Loucy (cell line): ENCODE data around the gene CDH4.

Source experiments
- H2AFZ ChIP-seq: fragments of 200-600 bp; sonication (generic); 2 replicates; pipeline ENCODE4 v1.6.0; 2016; ENCODE audit warnings: antibody characterized with exemption, mild to moderate bottlenecking, low read length, moderate library complexity
- H3F3A ChIP-seq: fragments of 200-600 bp; 2 replicates; pipeline ENCODE4 v1.6.0; 2016; ENCODE audit warnings: antibody characterized with exemption, low read depth, mild to moderate bottlenecking
- H3K27me3 ChIP-seq: fragments of 200-600 bp; sonication (generic); 2 replicates; pipeline ENCODE4 v1.6.1; 2014; ENCODE audit warnings: low read length, mild to moderate bottlenecking; ENCODE audit not compliant: insufficient read depth, poor library complexity, severe bottlenecking
- H3K36me3 ChIP-seq: fragments of 200-600 bp; sonication (generic); 2 replicates; pipeline ENCODE4 v1.6.1; 2016; ENCODE audit warnings: low read length; ENCODE audit not compliant: insufficient read depth
- H3K4me1 ChIP-seq: fragments of 200-600 bp; sonication (generic); 2 replicates; pipeline ENCODE4 v1.5.1; 2014; ENCODE audit warnings: low read length, mild to moderate bottlenecking; ENCODE audit not compliant: insufficient read depth, poor library complexity, severe bottlenecking
- H3K4me2 ChIP-seq: fragments of 200-600 bp; sonication (generic); 2 replicates; pipeline ENCODE4 v1.6.0; 2014; ENCODE audit warnings: antibody characterized with exemption, low read length, low read depth, mild to moderate bottlenecking; ENCODE audit not compliant: poor library complexity, severe bottlenecking
- H3K4me3 ChIP-seq: fragments of 200-600 bp; sonication (generic); 2 replicates; pipeline ENCODE4 v1.5.1; 2014; ENCODE audit warnings: low read length, mild to moderate bottlenecking, mixed read lengths; ENCODE audit not compliant: poor library complexity, severe bottlenecking
- H3K79me2 ChIP-seq: fragments of 200-600 bp; sonication (generic); 2 replicates; pipeline ENCODE4 v1.6.1; 2014; ENCODE audit warnings: low read length; ENCODE audit not compliant: insufficient read depth
- H3K9ac ChIP-seq: fragments of 200-600 bp; sonication (generic); 2 replicates; pipeline ENCODE4 v1.6.0; 2014; ENCODE audit warnings: mild to moderate bottlenecking, low read depth, low read length, moderate library complexity; ENCODE audit not compliant: poor library complexity, severe bottlenecking
- H3K9me2 ChIP-seq: fragments of 200-600 bp; sonication (generic); replicated peaks from 2 replicates; pipeline ENCODE4 v1.6.1; 2016; ENCODE audit warnings: low read depth, low read length, mixed read lengths
- H3K9me3 ChIP-seq: fragments of 200-600 bp; sonication (generic); 2 replicates; pipeline ENCODE4 v1.6.1; 2014; ENCODE audit warnings: mild to moderate bottlenecking, antibody characterized with exemption, low read length, low read depth; ENCODE audit not compliant: insufficient read depth
- H4K20me1 ChIP-seq: fragments of 200-600 bp; sonication (generic); 2 replicates; pipeline ENCODE4 v1.6.0; 2014; ENCODE audit warnings: antibody characterized with exemption, low read length, mild to moderate bottlenecking; ENCODE audit not compliant: insufficient read depth, poor library complexity, severe bottlenecking
- EZH2phosphoT487 ChIP-seq: fragments of 200-600 bp; IDR thresholded peaks from 2 replicates; pipeline ENCODE4 v1.6.1; 2018; ENCODE audit warnings: antibody characterized with exemption, mild to moderate bottlenecking, moderate library complexity, borderline replicate concordance
- TF ChIP-seq, protein P1 (sequence below): fragments of 200-600 bp; sonication (generic); conservative IDR thresholded peaks from 2 replicates; pipeline ENCODE4 v1.5.1; 2014; ENCODE audit warnings: mild to moderate bottlenecking, antibody characterized with exemption, low read length

Gene CDH4

DNA sequence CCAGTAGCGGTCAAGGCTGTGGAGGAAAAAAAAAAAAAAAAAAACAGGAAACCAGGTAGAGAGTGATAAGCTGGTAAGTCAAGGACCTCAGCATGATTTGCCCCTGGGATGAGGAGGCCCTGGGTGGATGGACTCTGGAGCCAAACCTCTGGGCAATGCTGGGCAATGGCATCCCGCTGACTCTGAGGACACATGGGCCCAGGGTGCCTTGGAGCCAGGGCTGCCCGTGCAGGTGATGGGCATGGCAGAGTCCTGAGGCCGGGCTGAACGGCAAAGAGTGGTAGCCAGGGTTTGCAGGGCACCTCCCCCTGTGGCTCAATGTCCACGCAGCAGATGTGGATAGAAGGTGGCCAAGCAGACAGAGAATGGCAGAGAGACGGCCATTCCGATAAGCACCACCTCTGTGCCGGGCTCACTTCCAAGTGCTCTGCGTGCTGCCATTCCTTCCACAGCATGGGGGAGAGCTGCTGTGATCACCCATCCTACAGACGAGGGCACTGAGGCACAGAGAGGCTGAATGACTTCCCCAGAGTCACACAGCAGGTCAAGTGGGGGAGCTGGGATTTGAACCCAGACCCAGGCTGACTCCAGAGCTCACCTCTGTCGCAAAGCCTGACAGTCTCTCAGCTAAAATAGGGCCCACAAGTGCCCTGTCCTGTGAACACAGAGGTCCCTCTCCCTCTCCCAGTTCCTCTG is 353.9 kb downstream of the CDH4 start:
- H3F3A ChIP-seq = no peaks in the 10 kb centered on the region
- no peaks in the 10 kb centered on the region for H3K79me2 ChIP-seq
- peaks cover 14% of the 10 kb centered on the region; the same call in 1 of the 2 replicates for H3K36me3 ChIP-seq
- no peak overlapping the region for H3K4me2 ChIP-seq
- no peaks in the 10 kb centered on the region for H3K27me3 ChIP-seq
- H3K4me3 ChIP-seq = no peak overlapping the region
- no peaks in the 10 kb centered on the region; the same call in 1 of the 2 replicates for H3K9me3 ChIP-seq
- TF ChIP-seq, protein P1, sequence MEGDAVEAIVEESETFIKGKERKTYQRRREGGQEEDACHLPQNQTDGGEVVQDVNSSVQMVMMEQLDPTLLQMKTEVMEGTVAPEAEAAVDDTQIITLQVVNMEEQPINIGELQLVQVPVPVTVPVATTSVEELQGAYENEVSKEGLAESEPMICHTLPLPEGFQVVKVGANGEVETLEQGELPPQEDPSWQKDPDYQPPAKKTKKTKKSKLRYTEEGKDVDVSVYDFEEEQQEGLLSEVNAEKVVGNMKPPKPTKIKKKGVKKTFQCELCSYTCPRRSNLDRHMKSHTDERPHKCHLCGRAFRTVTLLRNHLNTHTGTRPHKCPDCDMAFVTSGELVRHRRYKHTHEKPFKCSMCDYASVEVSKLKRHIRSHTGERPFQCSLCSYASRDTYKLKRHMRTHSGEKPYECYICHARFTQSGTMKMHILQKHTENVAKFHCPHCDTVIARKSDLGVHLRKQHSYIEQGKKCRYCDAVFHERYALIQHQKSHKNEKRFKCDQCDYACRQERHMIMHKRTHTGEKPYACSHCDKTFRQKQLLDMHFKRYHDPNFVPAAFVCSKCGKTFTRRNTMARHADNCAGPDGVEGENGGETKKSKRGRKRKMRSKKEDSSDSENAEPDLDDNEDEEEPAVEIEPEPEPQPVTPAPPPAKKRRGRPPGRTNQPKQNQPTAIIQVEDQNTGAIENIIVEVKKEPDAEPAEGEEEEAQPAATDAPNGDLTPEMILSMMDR = no peak
- no peak for TF ChIP-seq EZH2phosphoT487
- H3K9me2 ChIP-seq = no peaks in the 10 kb centered on the region
- H2AFZ ChIP-seq = no peak overlapping the region
- H3K9ac ChIP-seq = no peak overlapping the region
- H3K4me1 ChIP-seq = no peaks in the 10 kb centered on the region
- peaks cover 11% of the 10 kb centered on the region for H4K20me1 ChIP-seq

DNA sequence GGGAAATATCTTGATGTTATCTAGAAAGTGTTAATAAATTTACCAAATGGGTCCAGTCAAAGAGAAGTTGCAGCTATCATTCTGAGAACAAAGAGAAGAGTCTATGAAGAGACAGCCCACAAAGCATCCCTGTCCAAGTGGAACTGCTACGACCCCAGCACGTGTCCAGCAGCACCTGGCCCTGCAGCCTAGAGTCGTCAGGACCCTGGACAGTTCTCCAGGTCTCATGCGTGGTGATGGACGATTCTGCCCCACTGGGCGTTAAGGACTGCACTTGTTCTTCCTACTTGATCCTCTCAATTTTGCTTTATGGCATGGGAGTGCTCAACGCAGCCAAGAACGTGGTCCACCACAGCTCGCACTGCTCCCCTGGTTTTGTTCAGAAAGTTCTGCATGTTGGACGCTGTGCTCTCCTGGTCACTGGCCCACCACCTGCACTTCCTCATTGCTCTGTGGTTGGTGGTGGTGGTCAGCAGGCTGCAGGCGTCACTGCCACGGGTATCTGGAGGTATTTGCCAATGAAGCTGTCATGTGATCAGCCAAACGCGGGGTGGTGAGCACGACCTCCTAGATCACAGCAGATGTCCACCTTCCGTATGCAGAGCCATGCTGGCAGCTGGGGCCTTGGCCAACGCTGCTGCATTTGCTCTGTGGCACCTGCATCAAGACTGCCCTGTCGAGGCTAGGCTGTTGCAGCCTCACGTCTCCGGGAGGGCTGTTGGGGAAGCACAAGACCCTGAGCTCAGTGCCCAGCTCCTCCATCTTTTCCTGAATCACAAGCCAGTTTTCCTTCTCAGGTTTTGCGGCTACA is 356.4 kb downstream of the CDH4 start:
- Histone ChIP-seq H2AFZ (no peak overlapping the region), H3K79me2 (no peaks in the 10 kb centered on the region), H4K20me1 (peaks cover 11% of the 10 kb centered on the region), H3K4me2 (no peak overlapping the region), H3K36me3 (peaks cover 9% of the 10 kb centered on the region; the same call in 1 of the 2 replicates), H3K4me3 (no peak overlapping the region), H3K4me1 (no peaks in the 10 kb centered on the region), H3K9me2 (no peaks in the 10 kb centered on the region), H3K27me3 (no peaks in the 10 kb centered on the region), H3K9ac (no peak overlapping the region), H3K9me3 (no peaks in the 10 kb centered on the region; the same call in 1 of the 2 replicates), H3F3A (no peaks in the 10 kb centered on the region)
- TF ChIP-seq, protein P1 = no peak
- TF ChIP-seq EZH2phosphoT487 = no peak

DNA sequence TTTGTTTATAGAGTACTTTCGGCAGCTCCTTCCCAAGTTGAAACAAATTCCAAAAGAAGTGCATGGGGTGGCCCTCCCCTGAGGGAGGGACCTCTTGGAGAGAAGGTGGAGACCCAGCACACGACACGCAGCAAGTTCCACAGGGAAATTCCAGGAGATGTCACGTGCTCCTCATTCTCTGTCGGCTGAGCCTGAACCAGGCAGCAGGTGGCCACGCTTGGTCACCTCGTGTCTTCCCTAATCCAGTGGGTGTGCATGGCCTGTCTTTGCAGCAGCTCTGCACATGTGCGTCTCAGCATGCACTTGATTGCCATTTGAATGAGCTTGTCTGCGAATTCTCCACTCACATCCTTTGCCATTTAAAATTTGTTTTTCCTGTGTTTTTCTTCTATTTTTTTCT is 357.4 kb downstream of the CDH4 start:
- Histone ChIP-seq H3K36me3 (peaks cover 8% of the 10 kb centered on the region; the same call in 1 of the 2 replicates), H3K9ac (no peak overlapping the region), H3K4me3 (no peak overlapping the region), H3K9me2 (no peaks in the 10 kb centered on the region), H3K4me1 (no peaks in the 10 kb centered on the region), H3K79me2 (no peaks in the 10 kb centered on the region), H3K9me3 (no peaks in the 10 kb centered on the region), H3F3A (no peaks in the 10 kb centered on the region), H3K27me3 (no peaks in the 10 kb centered on the region), H2AFZ (no peak overlapping the region), H4K20me1 (peaks cover 11% of the 10 kb centered on the region), H3K4me2 (no peak overlapping the region)
- TF ChIP-seq EZH2phosphoT487 = no peak
- TF ChIP-seq, protein P1 = no peak
